Osteoblast (primary cell): ENCODE data around the gene ZMIZ1. TPM values are rescaled to one million over a fixed set of nuclear protein-coding genes. Genes with fewer than 3 reads are reported as not detected.

Experiments used
- DNase-seq: peaks from one replicate; pipeline ENCODE4 v3.0.0; 2011; ENCODE audit warnings: low spot score, mixed read lengths; ENCODE audit not compliant: insufficient read length; ENCODE audit errors: missing footprints
- H2AFZ ChIP-seq: 2 replicates; pipeline ENCODE4 v1.6.0; 2011; ENCODE audit warnings: mild to moderate bottlenecking, low read length
- H3K27ac ChIP-seq: 2 replicates; pipeline ENCODE4 v1.5.1; 2011; ENCODE audit warnings: mild to moderate bottlenecking, low read depth, low read length, moderate library complexity
- H3K27me3 ChIP-seq: 2 replicates; pipeline ENCODE4 v1.6.0; 2012; ENCODE audit warnings: mild to moderate bottlenecking, control low read depth, inconsistent platforms, low read length, moderate library complexity; ENCODE audit not compliant: insufficient read depth
- H3K36me3 ChIP-seq: 2 replicates; pipeline ENCODE4 v1.5.1; 2011; ENCODE audit warnings: mild to moderate bottlenecking, low read length, control low read depth, moderate library complexity; ENCODE audit not compliant: insufficient read depth
- H3K4me1 ChIP-seq: 2 replicates; pipeline ENCODE4 v1.5.1; 2011; ENCODE audit warnings: mild to moderate bottlenecking, low read length, control low read depth, moderate library complexity; ENCODE audit not compliant: insufficient read depth
- H3K4me2 ChIP-seq: 2 replicates; pipeline ENCODE4 v1.6.0; 2011; ENCODE audit warnings: mild to moderate bottlenecking, low read length; ENCODE audit not compliant: insufficient read depth
- H3K4me3 ChIP-seq: fragments of 200-600 bp; sonication (generic); 3 replicates; pipeline ENCODE4 v1.5.1; 2012; ENCODE audit warnings: mild to moderate bottlenecking, low read length, inconsistent platforms; ENCODE audit not compliant: insufficient read depth
- H3K79me2 ChIP-seq: 2 replicates; pipeline ENCODE4 v1.6.0; 2012; ENCODE audit warnings: mild to moderate bottlenecking, low read length, control low read depth, inconsistent platforms; ENCODE audit not compliant: insufficient read depth
- H3K9me3 ChIP-seq: 2 replicates; pipeline ENCODE4 v1.5.1; 2011; ENCODE audit warnings: low read depth, low read length, control low read depth
- H4K20me1 ChIP-seq: 2 replicates; pipeline ENCODE4 v1.6.0; 2012; ENCODE audit warnings: mild to moderate bottlenecking, low read length, control low read depth; ENCODE audit not compliant: insufficient read depth
- total RNA-seq: library from RNA; depleted of rRNA; stranded (reverse); fragments of >200 nt; gene quantifications from 2 replicates; pipeline ENCODE4 v1.2.3, GENCODE V29; 2012
- TF ChIP-seq, protein P1 (sequence below): IDR thresholded peaks from 2 replicates; pipeline ENCODE4 v1.5.1; 2011; ENCODE audit warnings: mild to moderate bottlenecking, low read depth, low read length, moderate library complexity; ENCODE audit errors: extremely low read depth

ZMIZ1 gene
- total RNA-seq, 1 donor, result 40.9 TPM

- Histone ChIP-seq H3K4me1 (peaks cover 46% of the 10 kb centered on the region), H3K9me3 (no peaks in the 10 kb centered on the region), H3K4me3 (no peak overlapping the region), H3K79me2 (peaks cover 97% of the 10 kb centered on the region), H3K27ac (peak overlapping the region; percentile 17), H3K36me3 (peaks cover 8% of the 10 kb centered on the region), H2AFZ (no peak overlapping the region), H3K4me2 (no peak overlapping the region), H3K27me3 (no peaks in the 10 kb centered on the region), H4K20me1 (peaks cover 92% of the 10 kb centered on the region)
- TF ChIP-seq, protein P1, sequence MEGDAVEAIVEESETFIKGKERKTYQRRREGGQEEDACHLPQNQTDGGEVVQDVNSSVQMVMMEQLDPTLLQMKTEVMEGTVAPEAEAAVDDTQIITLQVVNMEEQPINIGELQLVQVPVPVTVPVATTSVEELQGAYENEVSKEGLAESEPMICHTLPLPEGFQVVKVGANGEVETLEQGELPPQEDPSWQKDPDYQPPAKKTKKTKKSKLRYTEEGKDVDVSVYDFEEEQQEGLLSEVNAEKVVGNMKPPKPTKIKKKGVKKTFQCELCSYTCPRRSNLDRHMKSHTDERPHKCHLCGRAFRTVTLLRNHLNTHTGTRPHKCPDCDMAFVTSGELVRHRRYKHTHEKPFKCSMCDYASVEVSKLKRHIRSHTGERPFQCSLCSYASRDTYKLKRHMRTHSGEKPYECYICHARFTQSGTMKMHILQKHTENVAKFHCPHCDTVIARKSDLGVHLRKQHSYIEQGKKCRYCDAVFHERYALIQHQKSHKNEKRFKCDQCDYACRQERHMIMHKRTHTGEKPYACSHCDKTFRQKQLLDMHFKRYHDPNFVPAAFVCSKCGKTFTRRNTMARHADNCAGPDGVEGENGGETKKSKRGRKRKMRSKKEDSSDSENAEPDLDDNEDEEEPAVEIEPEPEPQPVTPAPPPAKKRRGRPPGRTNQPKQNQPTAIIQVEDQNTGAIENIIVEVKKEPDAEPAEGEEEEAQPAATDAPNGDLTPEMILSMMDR, result no peak
- no peak for DNase-seq
These were observed 28.5 kb downstream of the ZMIZ1 start for GRCh38 chr10:79097021-79097872.

GRCh38 chr10:79098061-79098460 is 29.3 kb downstream of the ZMIZ1 start:
- Histone ChIP-seq H3K27me3 (no peaks in the 10 kb centered on the region), H3K4me2 (no peak overlapping the region), H3K4me1 (peaks cover 54% of the 10 kb centered on the region), H3K27ac (peak overlapping the region; percentile 17), H4K20me1 (peaks cover 92% of the 10 kb centered on the region), H3K9me3 (no peaks in the 10 kb centered on the region), H2AFZ (no peak overlapping the region), H3K79me2 (peaks cover 97% of the 10 kb centered on the region), H3K4me3 (no peak overlapping the region), H3K36me3 (peaks cover 8% of the 10 kb centered on the region)
- TF ChIP-seq, protein P1, result no peak
- no peak for DNase-seq

DNA sequence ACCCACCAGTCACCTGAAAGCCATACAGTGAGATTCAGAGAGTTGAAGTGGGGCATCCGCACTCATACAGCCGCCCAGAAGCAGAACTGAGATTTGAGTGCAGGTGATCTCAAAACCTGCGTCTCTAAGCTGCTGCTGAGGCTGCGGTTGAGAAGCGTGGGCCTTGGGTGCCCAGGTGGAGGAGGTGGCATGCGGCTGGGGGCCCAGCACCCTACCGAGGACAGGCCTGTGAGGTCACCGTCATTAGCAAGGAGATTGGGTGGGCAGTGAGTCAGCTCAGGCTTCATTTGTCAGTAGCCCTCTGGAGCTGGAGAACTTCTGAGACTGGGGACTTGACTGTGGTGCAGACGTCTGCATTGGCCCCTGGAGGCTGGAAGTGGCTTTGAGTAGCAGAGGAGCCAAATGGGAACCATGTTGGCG is 29.8 kb downstream of the ZMIZ1 start:
- DNase-seq, result peak; percentile 94
- Histone ChIP-seq H3K4me1 (peaks cover 57% of the 10 kb centered on the region), H3K27me3 (no peaks in the 10 kb centered on the region), H3K79me2 (peaks cover 99% of the 10 kb centered on the region), H3K9me3 (no peaks in the 10 kb centered on the region), H3K4me2 (no peak overlapping the region), H3K36me3 (peaks cover 8% of the 10 kb centered on the region), H4K20me1 (peaks cover 92% of the 10 kb centered on the region), H3K4me3 (no peak overlapping the region), H2AFZ (no peak overlapping the region), H3K27ac (peak overlapping the region; percentile 17)
- TF ChIP-seq, protein P1, result no peak

GRCh38 chr10:79099898-79100448 is 31.2 kb downstream of the ZMIZ1 start:
- no peak overlapping the region for H3K27ac ChIP-seq
- peaks cover 92% of the 10 kb centered on the region for H4K20me1 ChIP-seq
- H3K36me3 ChIP-seq, result peaks cover 5% of the 10 kb centered on the region
- H2AFZ ChIP-seq, result no peak overlapping the region
- H3K27me3 ChIP-seq, result no peaks in the 10 kb centered on the region
- no peaks in the 10 kb centered on the region for H3K9me3 ChIP-seq
- no peak for DNase-seq
- H3K79me2 ChIP-seq, result peaks cover 99% of the 10 kb centered on the region
- no peak overlapping the region for H3K4me2 ChIP-seq
- TF ChIP-seq, protein P1, result no peak
- H3K4me1 ChIP-seq, result peaks cover 63% of the 10 kb centered on the region
- H3K4me3 ChIP-seq, result no peak overlapping the region
